Measurements from ENCODE around the gene DDX51.

DDX51 gene

GRCh38 chr12:132179431-132180362, 35.6 kb upstream of the DDX51 start:
- DNase-seq = no peak

- no peak for DNase-seq
Observed at GRCh38 chr12:132178801-132179401, 34.8 kb upstream of the DDX51 start.

- no peak for DNase-seq
Observed at GRCh38 chr12:132178316-132178715, 34.2 kb upstream of the DDX51 start.

GRCh38 chr12:132176920-132177551, 32.9 kb upstream of the DDX51 start:
- no peak for DNase-seq

GRCh38 chr12:132176385-132176919, 32.3 kb upstream of the DDX51 start:
- no peak for DNase-seq

- no peak for DNase-seq
Observed at GRCh38 chr12:132175496-132176384, 31.6 kb upstream of the DDX51 start.

GRCh38 chr12:132174839-132175490, 30.8 kb upstream of the DDX51 start:
- DNase-seq = no peak

- no peak for DNase-seq
Observed at GRCh38 chr12:132174015-132174838, 30.1 kb upstream of the DDX51 start.

- DNase-seq = no peak
Observed at GRCh38 chr12:132173135-132174014, 29.3 kb upstream of the DDX51 start.

- no peak for DNase-seq
Observed at GRCh38 chr12:132172619-132173018, 28.5 kb upstream of the DDX51 start.

GRCh38 chr12:132171968-132172521, 27.9 kb upstream of the DDX51 start:
- no peak for DNase-seq

GRCh38 chr12:132171293-132171967, 27.3 kb upstream of the DDX51 start:
- DNase-seq = no peak

- DNase-seq = no peak
Observed at GRCh38 chr12:132170637-132171292, 26.6 kb upstream of the DDX51 start.

GRCh38 chr12:132170094-132170636, 26.0 kb upstream of the DDX51 start:
- DNase-seq = peak; percentile 88

GRCh38 chr12:132169376-132169775, 25.3 kb upstream of the DDX51 start:
- no peak for DNase-seq

- no peak for DNase-seq
Observed at GRCh38 chr12:132168311-132169031, 24.4 kb upstream of the DDX51 start.

- DNase-seq = no peak
Observed at GRCh38 chr12:132167611-132168310, 23.6 kb upstream of the DDX51 start.
